GM06990 (cell line): Measurements from ENCODE around the gene FKBP2.

Experiments
- DNase-seq: peaks from one replicate; pipeline ENCODE4 v3.0.0-alpha.2; 2011; ENCODE audit not compliant: insufficient read length; ENCODE audit errors: extremely low read depth
- H3K27me3 ChIP-seq: replicated peaks from 2 replicates; pipeline ENCODE4 v1.6.0; 2011; ENCODE audit warnings: low read length; ENCODE audit not compliant: control insufficient read depth, insufficient read depth
- H3K36me3 ChIP-seq: 2 replicates; pipeline ENCODE4 v1.5.1; 2011; ENCODE audit warnings: low read length; ENCODE audit not compliant: control insufficient read depth, insufficient read depth
- H3K4me3 ChIP-seq: replicated peaks from 2 replicates; pipeline ENCODE4 v1.5.1; 2011; ENCODE audit warnings: low read depth, mild to moderate bottlenecking, control low read depth, low read length
- TF ChIP-seq, protein P1 (sequence below): IDR thresholded peaks from 2 replicates; pipeline ENCODE4 v1.5.1; 2011; ENCODE audit warnings: low read length, control low read depth, mild to moderate bottlenecking, inconsistent platforms; ENCODE audit not compliant: insufficient read depth, poor library complexity, severe bottlenecking

FKBP2 gene

DNA sequence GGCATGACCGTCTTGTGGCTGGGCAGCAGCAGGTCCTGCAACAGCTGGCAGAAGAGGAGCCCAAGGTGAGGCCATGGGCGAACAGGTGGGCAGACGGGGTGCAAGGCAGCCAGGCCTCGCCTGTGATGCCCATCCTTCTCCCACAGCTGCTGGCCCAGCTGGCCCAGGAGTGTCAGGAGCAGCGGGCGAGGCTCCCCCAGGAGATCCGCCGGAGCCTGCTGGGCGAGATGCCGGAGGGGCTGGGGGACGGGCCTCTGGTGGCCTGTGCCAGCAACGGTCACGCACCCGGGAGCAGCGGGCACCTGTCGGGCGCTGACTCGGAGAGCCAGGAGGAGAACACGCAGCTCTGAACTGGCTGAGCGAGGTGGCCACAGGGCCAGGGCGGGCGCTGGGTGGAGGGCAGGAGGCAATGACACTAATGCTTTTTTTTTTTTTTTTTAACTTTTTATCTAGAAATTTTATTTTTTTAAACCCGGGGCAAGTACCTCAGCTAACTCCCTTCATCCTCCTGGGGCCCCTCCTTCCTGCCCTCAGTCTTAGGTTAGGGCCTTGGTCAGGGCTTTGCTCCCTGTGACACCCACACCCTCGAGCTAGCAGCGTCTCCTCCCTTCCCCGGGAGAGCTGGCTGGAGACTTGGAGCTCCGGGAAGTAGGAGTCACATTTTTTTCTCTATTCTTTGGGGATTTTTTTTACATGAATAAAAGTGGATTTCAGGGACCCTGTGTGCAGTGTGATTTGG is 26.5 kb downstream of the FKBP2 start:
- Histone ChIP-seq H3K36me3 (peaks cover 5% of the 10 kb centered on the region), H3K4me3 (no peak overlapping the region), H3K27me3 (no peaks in the 10 kb centered on the region)
- TF ChIP-seq, protein P1, sequence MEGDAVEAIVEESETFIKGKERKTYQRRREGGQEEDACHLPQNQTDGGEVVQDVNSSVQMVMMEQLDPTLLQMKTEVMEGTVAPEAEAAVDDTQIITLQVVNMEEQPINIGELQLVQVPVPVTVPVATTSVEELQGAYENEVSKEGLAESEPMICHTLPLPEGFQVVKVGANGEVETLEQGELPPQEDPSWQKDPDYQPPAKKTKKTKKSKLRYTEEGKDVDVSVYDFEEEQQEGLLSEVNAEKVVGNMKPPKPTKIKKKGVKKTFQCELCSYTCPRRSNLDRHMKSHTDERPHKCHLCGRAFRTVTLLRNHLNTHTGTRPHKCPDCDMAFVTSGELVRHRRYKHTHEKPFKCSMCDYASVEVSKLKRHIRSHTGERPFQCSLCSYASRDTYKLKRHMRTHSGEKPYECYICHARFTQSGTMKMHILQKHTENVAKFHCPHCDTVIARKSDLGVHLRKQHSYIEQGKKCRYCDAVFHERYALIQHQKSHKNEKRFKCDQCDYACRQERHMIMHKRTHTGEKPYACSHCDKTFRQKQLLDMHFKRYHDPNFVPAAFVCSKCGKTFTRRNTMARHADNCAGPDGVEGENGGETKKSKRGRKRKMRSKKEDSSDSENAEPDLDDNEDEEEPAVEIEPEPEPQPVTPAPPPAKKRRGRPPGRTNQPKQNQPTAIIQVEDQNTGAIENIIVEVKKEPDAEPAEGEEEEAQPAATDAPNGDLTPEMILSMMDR, result no peak
- no peak for DNase-seq

DNA sequence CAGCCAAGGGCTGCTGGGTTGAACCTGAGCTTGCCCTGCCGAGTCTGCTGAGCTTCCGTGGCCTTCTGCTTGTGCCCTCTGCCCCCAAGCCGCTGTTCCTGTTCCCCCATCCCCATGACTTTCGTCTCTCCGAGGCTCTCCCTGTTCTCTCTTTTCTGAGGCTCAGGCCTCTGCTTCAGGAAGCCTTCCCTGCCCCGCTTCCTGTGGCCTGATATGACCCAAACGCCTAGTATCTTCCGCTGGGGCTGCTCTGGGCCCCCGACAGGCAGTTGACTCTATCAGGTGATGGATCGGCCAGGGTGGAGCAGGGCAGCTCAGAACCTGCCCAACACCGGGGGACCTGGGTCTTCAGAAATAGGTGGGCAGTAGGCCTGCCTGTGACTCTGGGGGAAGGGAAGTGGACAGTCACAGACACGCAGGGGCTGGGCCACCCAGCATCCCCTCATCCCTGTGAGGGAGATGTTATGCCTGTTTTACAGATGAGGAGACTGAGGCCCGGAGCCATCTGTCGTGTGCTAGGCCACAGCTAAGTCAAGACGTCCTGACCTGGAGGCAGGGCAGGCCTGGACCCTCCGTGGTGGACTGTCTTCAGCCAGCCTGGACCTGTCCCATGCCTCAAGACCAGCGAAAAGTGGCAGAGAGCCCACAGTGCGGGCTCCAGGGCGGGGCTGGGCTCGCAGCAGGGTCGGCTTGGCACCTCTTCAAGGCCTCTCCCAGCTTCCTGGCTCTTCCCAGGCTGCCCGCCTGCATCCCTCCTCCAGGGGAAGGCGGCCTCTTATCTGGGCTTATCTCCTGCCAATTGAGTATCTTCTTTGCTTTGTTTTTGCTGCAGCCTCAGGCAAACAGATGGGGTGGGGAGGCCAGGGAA is 27.4 kb downstream of the FKBP2 start:
- peak overlapping the region; percentile 65 for H3K4me3 ChIP-seq
- DNase-seq, result no peak
- peaks cover 3% of the 10 kb centered on the region for H3K36me3 ChIP-seq
- H3K27me3 ChIP-seq, result no peaks in the 10 kb centered on the region
- TF ChIP-seq, protein P1, result no peak

DNA sequence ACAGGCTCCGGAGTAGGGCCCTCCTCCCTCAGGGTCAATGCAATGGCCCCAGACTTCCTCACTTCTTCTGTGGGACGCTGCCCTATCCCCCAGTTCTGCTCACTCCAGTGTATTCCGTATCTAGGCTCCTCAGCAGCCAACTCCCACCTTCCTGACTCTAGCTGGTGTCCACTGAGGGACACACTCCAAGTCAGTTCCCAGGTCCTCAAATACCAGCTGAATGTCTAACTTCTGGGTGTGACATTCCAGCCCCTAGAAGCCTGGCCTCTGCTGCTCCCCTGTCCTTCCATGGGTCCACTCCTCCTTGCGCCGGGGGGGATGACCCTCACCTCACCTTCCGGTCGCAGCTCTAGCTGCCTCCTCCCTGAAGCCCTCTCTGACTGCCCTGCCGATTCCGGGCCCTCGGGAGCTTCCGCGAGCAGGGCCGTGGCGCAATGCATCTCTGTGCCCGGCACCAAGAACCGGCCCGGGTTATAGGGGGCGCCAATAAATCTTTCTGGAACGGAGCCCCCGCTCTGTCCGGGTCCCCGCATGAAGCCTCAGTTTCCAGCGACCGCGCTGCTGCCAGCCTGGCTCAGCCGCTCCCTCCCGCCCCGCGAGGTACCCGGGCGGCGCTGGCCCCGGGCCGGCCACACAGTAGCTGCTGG is 28.1 kb downstream of the FKBP2 start:
- DNase-seq, result peak; percentile 72
- no peaks in the 10 kb centered on the region for H3K27me3 ChIP-seq
- peak overlapping the region; percentile 65 for H3K4me3 ChIP-seq
- H3K36me3 ChIP-seq, result peaks cover 2% of the 10 kb centered on the region
- TF ChIP-seq, protein P1, result no peak

DNA sequence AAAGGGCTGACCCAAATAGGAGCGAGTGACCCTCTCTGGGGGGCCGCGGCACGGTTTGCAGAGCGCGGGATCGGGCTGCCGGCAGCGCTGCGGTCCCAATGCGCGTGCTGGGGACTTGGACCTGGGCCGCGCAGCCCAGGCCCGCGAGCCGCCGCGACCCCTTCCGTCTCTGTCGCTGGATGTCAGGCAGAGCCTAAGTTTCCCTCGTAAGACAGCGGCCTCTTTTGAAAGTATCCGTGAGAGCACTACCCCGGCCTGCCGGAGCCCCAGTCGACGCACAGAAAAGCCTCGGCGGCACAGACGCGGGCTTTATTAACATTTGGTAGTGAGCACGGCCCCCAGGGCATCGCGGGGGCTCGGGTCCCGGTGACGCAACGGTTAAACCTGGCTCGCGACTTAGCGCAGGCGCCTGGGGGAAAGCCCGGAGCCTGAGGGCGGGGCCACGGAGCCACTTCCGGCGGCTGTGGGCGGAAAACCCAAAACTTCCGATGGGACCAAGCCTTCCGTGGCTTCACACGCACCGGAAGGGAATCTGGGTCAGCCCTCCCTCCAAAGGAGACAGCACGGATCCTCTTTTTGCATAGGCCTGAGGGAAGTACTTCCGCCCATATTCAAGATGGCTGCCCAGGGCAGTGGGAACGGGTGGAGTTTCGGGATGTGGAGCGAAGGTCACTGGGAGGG is 28.8 kb downstream of the FKBP2 start:
- TF ChIP-seq, protein P1, result no peak
- Histone ChIP-seq H3K27me3 (no peaks in the 10 kb centered on the region), H3K4me3 (peak overlapping the region; percentile 65), H3K36me3 (peaks cover 2% of the 10 kb centered on the region)
- DNase-seq, result peak; percentile 99

DNA sequence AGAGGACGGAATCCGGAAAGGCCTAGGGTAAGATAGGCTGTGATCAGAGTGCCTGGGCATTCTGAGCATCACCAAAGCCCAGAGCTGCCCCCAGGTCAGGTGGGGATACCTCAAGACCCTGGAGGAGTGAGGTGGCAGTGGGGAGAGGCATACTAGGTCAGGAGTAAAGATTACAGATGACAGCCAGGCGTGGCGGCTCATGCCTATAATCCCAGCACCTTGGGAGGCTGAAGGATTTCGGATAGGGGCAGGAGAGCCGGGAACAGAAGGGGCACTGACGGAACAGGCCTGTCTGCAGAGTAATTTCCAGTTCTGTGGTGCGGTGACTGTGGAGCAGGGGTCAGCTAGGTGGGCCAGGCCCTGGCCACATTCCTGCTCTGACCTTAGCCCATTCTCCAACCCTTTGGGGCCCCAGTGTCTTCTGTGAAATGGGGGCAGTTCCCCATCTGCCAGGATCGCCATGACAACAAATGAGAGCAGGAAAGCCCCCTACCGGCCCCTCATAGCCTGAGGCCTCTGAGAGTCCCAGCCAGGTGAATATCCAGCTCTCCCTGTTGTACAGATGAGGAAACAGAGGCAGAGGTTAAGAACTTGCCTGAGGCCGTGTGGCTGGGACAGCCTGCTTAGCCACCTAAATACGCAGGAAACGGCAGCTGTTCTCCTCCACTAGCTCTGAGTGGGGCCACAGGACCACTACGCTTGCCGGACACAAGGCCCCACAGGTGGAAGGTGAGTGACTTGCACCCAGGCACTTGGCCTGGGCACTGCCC is 34.3 kb downstream of the FKBP2 start:
- no peak overlapping the region for H3K4me3 ChIP-seq
- DNase-seq, result peak; percentile 0
- no peaks in the 10 kb centered on the region for H3K27me3 ChIP-seq
- peaks cover 12% of the 10 kb centered on the region for H3K36me3 ChIP-seq
- TF ChIP-seq, protein P1, result no peak
